OCI-LY3 (cell line): ENCODE measurements around the gene LIPC.

Experiments used
- H2AFZ ChIP-seq: fragments of 200-600, 300-600 bp; shearing (Covaris generic); 2 replicates; pipeline ENCODE4 v1.6.0; 2014; ENCODE audit warnings: antibody characterized with exemption, low read depth, low read length
- H3K27ac ChIP-seq: fragments of 200-600, 300-600 bp; sonication (generic); 2 replicates; pipeline ENCODE4 v1.5.1; 2014; ENCODE audit warnings: mild to moderate bottlenecking, low read length, moderate library complexity, mixed read lengths
- H3K27me3 ChIP-seq: fragments of 200-600, 300-600 bp; sonication (generic); 2 replicates; pipeline ENCODE4 v1.6.1; 2014; ENCODE audit warnings: low read depth, low read length, mixed read lengths
- H3K36me3 ChIP-seq: fragments of 200-600, 300-600 bp; sonication (generic); replicated peaks from 2 replicates; pipeline ENCODE3; 2014; ENCODE audit warnings: low read depth, low read length, mixed read lengths
- H3K4me1 ChIP-seq: fragments of 300-600, 200-600 bp; sonication (generic); 2 replicates; pipeline ENCODE4 v1.6.1; 2014; ENCODE audit warnings: low read length, mixed read lengths
- H3K4me2 ChIP-seq: fragments of 200-600, 300-600 bp; sonication (generic); 2 replicates; pipeline ENCODE4 v1.6.1; 2014; ENCODE audit warnings: low read length, mixed read lengths
- H3K4me3 ChIP-seq: fragments of 300-600, 200-600 bp; sonication (generic); 2 replicates; pipeline ENCODE4 v1.5.1; 2014; ENCODE audit warnings: antibody characterized with exemption, mild to moderate bottlenecking, low read length, moderate library complexity
- H3K79me2 ChIP-seq: fragments of 300-600, 200-600 bp; shearing (Covaris generic); 2 replicates; pipeline ENCODE4 v1.6.1; 2014; ENCODE audit warnings: mild to moderate bottlenecking, low read length, mixed read lengths
- H3K9ac ChIP-seq: fragments of 300-600, 200-600 bp; shearing (Covaris generic); 2 replicates; pipeline ENCODE4 v1.6.0; 2014; ENCODE audit warnings: mild to moderate bottlenecking, low read length, moderate library complexity
- H3K9me3 ChIP-seq: fragments of 200-600, 300-600 bp; shearing (Covaris generic); 2 replicates; pipeline ENCODE4 v1.6.1; 2014; ENCODE audit warnings: low read length, mixed read lengths; ENCODE audit not compliant: insufficient read depth
- H4K20me1 ChIP-seq: fragments of 200-600, 300-600 bp; sonication (generic); 2 replicates; pipeline ENCODE4 v1.6.1; 2016; ENCODE audit warnings: low read length, mixed read lengths; ENCODE audit not compliant: insufficient read depth
- EZH2phosphoT487 ChIP-seq: fragments of 200-600 bp; shearing (Covaris generic); IDR thresholded peaks from 2 replicates; pipeline ENCODE4 v1.6.1; 2018; ENCODE audit warnings: antibody characterized with exemption, mixed run types, low read depth
- TF ChIP-seq, protein P1 (sequence below): fragments of 200-600, 300-600 bp; sonication (generic); IDR thresholded peaks from 2 replicates; pipeline ENCODE4 v1.5.1; 2014; ENCODE audit warnings: antibody characterized with exemption, low read length, low read depth

The LIPC gene

DNA sequence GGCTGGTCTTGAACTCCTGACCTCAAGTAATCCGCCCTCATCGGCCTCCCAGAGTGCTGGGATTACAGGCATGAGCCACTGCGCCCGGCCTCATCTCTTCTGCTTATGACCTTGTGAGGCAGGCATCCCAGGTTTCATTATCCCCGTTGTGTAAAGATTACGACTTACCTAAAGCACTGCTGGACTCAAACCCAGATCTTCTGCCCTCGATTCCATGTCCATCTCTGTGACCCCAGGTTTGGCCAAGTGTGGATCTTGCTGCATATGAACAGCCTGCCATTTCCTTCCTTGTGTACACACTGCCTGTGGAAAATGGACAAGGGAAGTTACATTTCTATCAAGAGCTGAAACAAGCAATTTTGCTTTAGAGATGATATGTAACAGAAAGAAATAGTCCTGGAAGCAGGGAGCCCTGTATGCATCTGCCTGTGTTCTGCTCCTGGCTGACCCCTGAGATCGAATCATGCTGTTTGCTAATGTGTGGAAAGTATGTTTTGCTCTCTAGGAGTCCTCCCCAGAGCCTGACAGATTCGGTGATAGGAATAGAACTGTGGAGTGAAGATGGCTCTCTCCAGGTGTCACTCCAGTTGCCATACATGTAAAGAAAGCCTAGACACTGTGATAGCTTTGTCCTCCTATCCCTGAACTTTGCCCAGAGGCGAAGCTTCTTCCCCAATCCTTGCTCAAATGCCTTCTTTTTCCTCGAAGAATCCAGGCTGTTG, 11.8 kb upstream of the LIPC start:
- H3K79me2 ChIP-seq = no peaks in the 10 kb centered on the region
- TF ChIP-seq, protein P1, sequence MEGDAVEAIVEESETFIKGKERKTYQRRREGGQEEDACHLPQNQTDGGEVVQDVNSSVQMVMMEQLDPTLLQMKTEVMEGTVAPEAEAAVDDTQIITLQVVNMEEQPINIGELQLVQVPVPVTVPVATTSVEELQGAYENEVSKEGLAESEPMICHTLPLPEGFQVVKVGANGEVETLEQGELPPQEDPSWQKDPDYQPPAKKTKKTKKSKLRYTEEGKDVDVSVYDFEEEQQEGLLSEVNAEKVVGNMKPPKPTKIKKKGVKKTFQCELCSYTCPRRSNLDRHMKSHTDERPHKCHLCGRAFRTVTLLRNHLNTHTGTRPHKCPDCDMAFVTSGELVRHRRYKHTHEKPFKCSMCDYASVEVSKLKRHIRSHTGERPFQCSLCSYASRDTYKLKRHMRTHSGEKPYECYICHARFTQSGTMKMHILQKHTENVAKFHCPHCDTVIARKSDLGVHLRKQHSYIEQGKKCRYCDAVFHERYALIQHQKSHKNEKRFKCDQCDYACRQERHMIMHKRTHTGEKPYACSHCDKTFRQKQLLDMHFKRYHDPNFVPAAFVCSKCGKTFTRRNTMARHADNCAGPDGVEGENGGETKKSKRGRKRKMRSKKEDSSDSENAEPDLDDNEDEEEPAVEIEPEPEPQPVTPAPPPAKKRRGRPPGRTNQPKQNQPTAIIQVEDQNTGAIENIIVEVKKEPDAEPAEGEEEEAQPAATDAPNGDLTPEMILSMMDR = no peak
- no peak for TF ChIP-seq EZH2phosphoT487
- peaks cover 27% of the 10 kb centered on the region for H3K4me1 ChIP-seq
- H3K4me3 ChIP-seq = no peak overlapping the region
- H3K9me3 ChIP-seq = peaks cover 2% of the 10 kb centered on the region; the same call in 1 of the 2 replicates
- peak overlapping the region; percentile 58 for H2AFZ ChIP-seq
- H3K27me3 ChIP-seq = no peaks in the 10 kb centered on the region
- H3K4me2 ChIP-seq = peak overlapping the region; percentile 63
- no peaks in the 10 kb centered on the region for H3K36me3 ChIP-seq
- no peak overlapping the region for H3K9ac ChIP-seq
- no peaks in the 10 kb centered on the region for H4K20me1 ChIP-seq
- H3K27ac ChIP-seq = no peak overlapping the region

DNA sequence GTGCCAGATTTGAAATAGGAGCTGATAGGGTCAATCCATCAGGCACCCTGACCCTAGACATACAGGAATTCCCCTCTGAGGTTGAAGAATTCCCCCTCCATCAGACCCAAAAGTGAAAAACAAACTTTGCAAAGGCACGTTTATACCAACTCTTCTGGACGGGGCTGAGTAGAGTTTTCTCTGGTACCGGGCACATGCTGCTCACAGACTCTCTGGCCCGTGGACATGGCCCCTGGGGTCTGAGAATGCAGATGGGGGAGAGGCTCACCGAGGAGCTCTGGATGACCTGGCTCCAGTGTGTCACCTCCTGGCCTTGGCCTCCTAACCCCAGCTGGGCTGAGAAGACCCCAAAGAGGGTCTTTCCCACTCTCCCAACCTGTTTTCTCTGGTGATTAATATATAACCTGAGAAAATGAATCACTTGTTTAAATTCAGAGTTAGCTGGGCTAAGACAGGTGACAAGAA, 11.2 kb upstream of the LIPC start:
- Histone ChIP-seq H3K9me3 (peaks cover 2% of the 10 kb centered on the region; the same call in 1 of the 2 replicates), H3K36me3 (no peaks in the 10 kb centered on the region), H3K4me1 (peaks cover 27% of the 10 kb centered on the region), H3K27me3 (no peaks in the 10 kb centered on the region), H3K79me2 (no peaks in the 10 kb centered on the region), H3K9ac (peak overlapping the region; percentile 14; the same call in 1 of the 2 replicates), H2AFZ (peak overlapping the region; percentile 58), H3K4me2 (peak overlapping the region; percentile 63), H3K4me3 (peak overlapping the region; percentile 33; the same call in 1 of the 2 replicates), H4K20me1 (no peaks in the 10 kb centered on the region), H3K27ac (peak overlapping the region; percentile 30; the same call in 1 of the 2 replicates)
- no peak for TF ChIP-seq EZH2phosphoT487
- TF ChIP-seq, protein P1 = no peak

DNA sequence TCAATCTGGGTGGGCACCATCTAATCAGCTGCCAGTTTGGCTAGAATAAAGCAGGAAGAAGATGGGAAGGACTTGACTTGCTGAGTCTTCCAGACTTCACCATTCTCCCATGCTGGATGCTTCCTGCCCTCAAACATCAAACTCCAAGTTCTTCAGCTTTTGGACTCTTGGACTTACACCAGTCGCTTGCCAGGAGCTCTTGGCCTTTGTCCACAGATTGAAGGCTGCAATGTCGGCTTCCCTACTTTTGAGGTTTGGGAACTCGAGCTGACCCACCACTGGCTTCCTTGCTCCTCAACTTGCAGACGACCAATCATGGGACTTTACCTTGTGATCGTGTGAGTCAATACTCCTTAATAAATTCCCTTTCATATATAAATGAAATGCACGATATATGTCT, 8.6 kb upstream of the LIPC start:
- Histone ChIP-seq H3K4me3 (no peak overlapping the region), H3K79me2 (no peaks in the 10 kb centered on the region), H3K9ac (no peak overlapping the region), H2AFZ (no peak overlapping the region), H3K27ac (no peak overlapping the region), H3K27me3 (no peaks in the 10 kb centered on the region), H3K36me3 (no peaks in the 10 kb centered on the region), H3K4me2 (no peak overlapping the region), H3K4me1 (peaks cover 27% of the 10 kb centered on the region), H4K20me1 (no peaks in the 10 kb centered on the region), H3K9me3 (no peaks in the 10 kb centered on the region)
- TF ChIP-seq, protein P1 = no peak
- no peak for TF ChIP-seq EZH2phosphoT487

DNA sequence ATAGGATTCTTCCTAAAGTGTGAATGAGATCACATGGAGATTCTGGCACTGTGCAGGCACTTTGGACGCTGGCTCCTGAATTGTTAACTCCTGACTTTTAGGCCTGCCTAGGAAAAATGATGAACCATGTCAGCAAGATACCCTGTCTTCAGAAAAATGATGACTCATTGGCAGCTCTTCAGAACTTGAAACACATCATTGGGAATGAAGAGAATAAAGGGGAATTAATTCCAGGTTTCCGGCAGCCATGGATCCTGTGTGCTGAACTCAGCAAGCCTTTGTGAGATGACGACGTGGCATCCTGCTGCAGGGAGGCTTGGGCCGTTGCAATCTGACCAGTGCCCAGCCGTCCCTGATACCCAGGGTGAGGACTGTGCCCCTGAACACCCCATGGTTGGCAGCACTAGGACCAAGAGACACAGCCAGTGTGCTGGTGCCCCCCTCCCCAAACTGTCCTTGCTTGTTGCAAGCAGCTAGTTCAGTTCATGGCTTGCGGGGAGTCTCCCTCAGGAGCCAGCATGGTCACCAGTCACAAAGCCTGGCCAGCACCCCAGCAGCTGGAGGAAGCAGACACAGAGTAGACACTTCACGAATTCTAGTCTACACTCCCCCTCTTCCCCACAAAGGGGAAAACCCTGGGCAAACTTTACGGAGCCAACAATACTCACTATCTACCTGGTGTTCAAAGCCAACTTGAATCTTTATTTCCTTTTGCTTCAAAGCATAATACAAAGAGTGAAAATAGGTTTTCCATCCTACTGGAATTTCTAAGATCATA, 7.8 kb upstream of the LIPC start:
- no peak overlapping the region for H3K27ac ChIP-seq
- H3K4me1 ChIP-seq = peaks cover 27% of the 10 kb centered on the region
- no peaks in the 10 kb centered on the region for H3K9me3 ChIP-seq
- H3K4me2 ChIP-seq = no peak overlapping the region
- H4K20me1 ChIP-seq = no peaks in the 10 kb centered on the region
- no peaks in the 10 kb centered on the region for H3K36me3 ChIP-seq
- no peak overlapping the region for H3K4me3 ChIP-seq
- TF ChIP-seq EZH2phosphoT487 = no peak
- TF ChIP-seq, protein P1 = no peak
- no peak overlapping the region for H3K9ac ChIP-seq
- no peaks in the 10 kb centered on the region for H3K27me3 ChIP-seq
- H2AFZ ChIP-seq = no peak overlapping the region
- H3K79me2 ChIP-seq = no peaks in the 10 kb centered on the region
